GM19468 (cell line): Measurements from ENCODE around the gene AAMP.
"Not testable (repeated sequence)": the region's sequence is repeated elsewhere in the genome, so short reads cannot be mapped to it uniquely, and the experiment has no call there.

ENCODE experiments used
- ATAC-seq: cut with Tn5 transposase; IDR thresholded peaks from one replicate; pipeline ENCODE4 v1.9.1; 2021; ENCODE audit warnings: mild to moderate bottlenecking, moderate library complexity, moderate number of reproducible peaks; ENCODE audit not compliant: unreplicated experiment; ENCODE audit errors: extremely low read depth

Gene AAMP

GRCh38 chr2:218269900-218270720, at the start of gene AAMP, which contains the start of gene PNKD:
Gene AAMP (minus strand): TSS chr2:218270137. CDS start chr2:218270086, 51 bp downstream.
Gene PNKD (plus strand): TSS chr2:218270519. CDS start chr2:218270536, 17 bp downstream.
- peak; percentile 89 for ATAC-seq

DNA sequence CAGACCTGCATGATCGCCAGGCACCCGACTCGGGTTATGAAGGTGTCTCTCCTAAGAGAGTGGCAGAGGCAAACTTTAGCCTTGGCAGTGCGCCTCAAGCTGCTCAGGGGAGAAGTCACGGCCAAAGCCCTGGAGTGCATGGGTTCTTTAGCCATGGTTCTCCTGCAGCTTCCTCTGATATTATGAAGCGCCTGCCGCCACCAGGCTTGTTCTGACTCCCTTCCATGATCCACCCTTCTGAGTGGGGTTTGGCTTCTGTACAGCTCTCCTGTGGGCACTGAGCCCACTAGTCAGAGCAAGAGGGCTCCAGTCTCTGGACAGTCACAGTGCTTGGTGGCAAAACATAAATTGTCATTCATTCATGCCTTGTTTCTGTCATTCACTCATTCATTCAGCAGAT, 48.3 kb upstream of the AAMP start:
- ATAC-seq = no peak

DNA sequence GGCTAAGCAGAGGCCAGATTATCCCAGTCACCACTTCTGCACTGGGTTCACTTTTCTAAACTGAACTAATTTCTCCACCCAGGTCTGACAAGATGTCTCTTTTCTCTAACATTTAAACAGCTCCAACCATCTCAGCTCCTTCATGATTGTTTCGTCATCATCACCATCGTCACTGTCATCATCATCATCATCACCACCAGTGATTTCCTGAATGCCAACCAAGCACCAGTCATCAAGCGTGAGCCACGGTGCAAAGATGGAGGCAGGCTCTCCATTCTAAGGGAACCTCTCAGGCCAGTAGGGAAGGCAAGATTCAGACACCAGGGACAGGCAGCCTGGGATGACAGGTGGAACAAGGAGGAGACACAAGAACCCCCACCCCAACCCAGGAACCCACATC, 47.9 kb upstream of the AAMP start:
- no peak for ATAC-seq

GRCh38 chr2:218317303-218317630, 47.3 kb upstream of the AAMP start:
- ATAC-seq = no peak

DNA sequence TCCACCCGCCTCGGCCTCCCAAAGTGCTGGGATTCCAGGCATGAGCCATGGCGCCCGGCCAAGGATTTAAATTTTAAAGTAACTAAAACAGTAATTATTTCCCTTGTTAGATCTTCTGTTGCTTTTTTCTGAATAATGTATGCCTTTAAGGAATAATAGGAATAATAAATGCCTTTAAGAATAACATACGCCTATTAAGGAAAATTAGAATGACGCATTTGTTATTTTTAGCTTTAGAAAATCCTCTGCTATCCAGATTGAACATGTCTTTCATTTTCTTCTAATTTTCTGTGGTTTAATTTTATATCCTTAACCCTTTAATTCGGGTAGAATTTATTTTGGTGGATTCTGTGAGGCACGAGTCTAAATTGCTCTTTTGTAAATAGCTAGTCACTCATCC, 45.5 kb upstream of the AAMP start:
- ATAC-seq = no peak

DNA sequence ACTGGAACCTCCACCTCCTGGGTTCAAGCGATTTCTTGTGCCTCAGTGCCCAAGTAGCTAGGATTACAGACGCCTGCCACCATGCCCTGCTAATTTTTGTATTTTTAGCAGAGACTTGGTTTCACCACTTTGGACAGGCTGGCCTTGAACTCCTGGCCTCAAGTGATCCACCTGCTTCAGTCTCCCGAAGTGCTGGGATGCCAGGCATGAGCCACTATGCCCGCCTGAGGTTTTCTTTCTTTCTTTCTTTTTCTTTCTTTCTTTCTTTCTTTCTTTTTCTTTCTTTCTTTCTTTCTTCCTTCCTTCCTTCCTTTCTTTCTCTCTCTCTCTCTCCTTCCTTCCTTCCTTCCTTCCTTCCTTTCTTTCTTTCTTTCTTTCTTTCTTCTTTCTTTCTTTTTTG, 44.8 kb upstream of the AAMP start:
- not testable (repeated sequence) for ATAC-seq

GRCh38 chr2:218313356-218313755, 43.4 kb upstream of the AAMP start:
- ATAC-seq = no peak

- ATAC-seq = no peak
These were observed 42.4 kb upstream of the AAMP start for GRCh38 chr2:218312267-218312756.

GRCh38 chr2:218311541-218312266, 41.8 kb upstream of the AAMP start:
- not testable (repeated sequence) for ATAC-seq

- ATAC-seq = no peak
These were observed 41.1 kb upstream of the AAMP start for GRCh38 chr2:218310853-218311540.

- ATAC-seq = no peak
These were observed 37.6 kb upstream of the AAMP start for GRCh38 chr2:218307415-218308090.

GRCh38 chr2:218306184-218306920, 36.4 kb upstream of the AAMP start:
- ATAC-seq = no peak

- no peak for ATAC-seq
These were observed 35.4 kb upstream of the AAMP start for GRCh38 chr2:218305383-218305782.

DNA sequence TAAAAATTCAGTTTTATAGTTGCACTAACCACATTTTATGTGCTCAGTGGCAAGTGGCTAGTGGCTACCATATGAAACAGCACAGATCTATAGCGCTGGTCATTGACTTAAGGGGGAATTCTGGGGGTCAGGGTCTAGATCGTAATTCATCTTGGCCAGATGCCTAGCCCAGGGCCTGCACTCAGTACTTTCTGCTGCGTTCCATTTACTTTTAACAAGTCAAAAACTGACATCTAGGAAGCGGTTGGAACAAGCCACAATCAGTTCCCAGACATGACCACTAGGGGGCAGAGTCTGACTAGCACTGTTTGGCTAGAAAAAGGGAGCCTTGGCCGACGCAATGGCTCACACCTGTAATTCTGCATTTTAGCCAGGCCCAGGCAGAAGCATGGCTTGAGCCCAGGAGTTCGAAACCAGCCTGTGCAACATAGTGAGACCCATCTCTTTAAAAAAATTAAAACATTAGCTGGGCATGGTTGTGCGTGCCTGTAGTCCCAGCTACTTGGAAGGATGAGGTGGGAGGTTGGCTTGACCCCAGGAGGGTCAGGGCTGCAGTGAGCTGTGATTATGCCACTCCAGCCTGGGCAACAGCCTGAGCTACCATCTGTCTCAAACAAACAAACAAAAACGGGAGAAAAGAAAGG, 31.4 kb upstream of the AAMP start:
- ATAC-seq = no peak

DNA sequence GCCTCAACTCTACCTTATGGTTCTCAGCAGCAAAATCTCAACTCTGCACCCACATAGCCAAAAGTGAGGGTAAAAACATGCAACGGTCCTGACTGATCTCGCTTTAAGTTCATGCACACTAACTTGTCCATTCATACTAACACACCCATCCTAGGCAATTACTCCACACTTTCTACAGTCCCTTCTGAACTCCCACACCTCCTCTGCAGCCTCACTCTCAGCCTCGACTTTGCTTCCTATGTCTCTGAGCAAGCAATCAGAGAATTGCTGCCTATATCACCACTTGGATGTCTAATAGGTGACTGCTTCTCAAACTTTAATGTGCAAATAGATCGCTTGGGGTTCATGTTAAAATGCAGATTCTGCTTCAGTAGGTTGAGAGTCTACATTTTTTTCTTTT, 30.2 kb upstream of the AAMP start:
- ATAC-seq = no peak

DNA sequence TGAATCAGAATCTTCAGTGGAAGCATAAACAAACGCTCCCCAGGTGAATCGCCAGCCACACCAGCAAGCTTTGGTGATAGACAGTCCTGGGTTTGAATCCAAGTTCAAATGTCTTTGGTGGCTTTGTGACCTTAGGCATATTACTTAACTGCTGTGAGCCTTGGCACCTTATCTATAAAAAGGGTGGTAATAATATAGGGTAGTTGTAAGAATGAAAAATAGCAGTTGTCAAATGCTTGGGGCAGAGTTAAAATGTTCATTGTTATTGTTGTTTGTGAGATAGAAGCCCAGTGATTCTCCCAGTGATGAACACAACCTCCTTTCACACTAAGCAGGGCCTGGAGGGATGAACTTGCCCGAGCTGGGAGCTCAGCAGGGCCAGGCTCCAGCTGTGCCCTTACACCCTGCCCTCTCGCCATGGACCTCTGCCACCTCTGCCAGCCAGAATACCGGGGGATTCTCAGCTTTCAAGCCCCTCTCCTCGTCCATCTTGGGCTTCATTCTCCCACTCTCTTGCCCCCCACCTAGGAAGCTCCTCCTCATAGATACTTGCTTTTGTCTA, 28.5 kb upstream of the AAMP start:
- no peak for ATAC-seq

GRCh38 chr2:218296847-218297246, 26.9 kb upstream of the AAMP start:
- ATAC-seq = no peak

GRCh38 chr2:218296200-218296599, 26.3 kb upstream of the AAMP start:
- no peak for ATAC-seq

DNA sequence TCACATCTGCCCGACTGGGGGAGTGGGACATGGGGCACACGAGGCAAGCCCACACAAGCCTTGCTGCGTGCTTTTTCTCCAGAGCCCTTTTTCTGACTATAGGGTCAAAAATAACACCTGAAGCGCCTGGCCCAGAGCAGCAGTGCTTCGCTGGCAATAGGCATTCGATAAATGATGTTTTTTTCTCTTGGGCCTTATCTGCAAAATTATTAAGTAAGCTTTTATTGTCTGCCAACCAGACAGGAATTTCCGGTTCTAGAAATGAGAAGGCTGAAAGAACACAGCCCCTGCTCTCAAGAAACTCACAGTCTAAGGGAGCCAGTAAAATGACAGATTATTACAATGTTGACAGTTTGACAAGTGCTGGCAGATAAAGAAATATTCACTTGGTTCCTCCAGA, 25.1 kb upstream of the AAMP start:
- no peak for ATAC-seq
